Uterus (tissue), 4 donors: ENCODE results near the gene MAPKAPK3. TPM values are rescaled to one million over a fixed set of nuclear protein-coding genes. Genes with fewer than 3 reads are reported as not detected.

ENCODE experiments used
- DNase-seq, 2 donors: peaks; one replicate each; pipeline ENCODE4 v3.0.0-alpha.2; 2019 to 2020
- H3K27ac ChIP-seq, 2 donors: fragments of 200-600 bp; sonication (generic); 1 replicate in 1 of 2; 2 replicates in 1 of 2; pipeline ENCODE4 v1.5.1; 2016 to 2018
- H3K27me3 ChIP-seq, 2 donors: fragments of 200-600 bp; sonication (generic); one replicate each; pipeline ENCODE4 v1.5.1; 2018 to 2019; ENCODE audit warnings: control low read depth in 1 of 2
- H3K36me3 ChIP-seq, 2 donors: fragments of 200-600 bp; sonication (generic); one replicate each; pipeline ENCODE4 v1.5.1; 2019; ENCODE audit warnings: control low read depth in 1 of 2
- H3K4me1 ChIP-seq, 2 donors: fragments of 200-600 bp; sonication (generic); one replicate each; pipeline ENCODE4 v1.5.1; 2018 to 2019; ENCODE audit warnings: control low read depth in 1 of 2
- H3K4me3 ChIP-seq, 2 donors: fragments of 200-600 bp; sonication (generic); 1 replicate in 1 of 2; 2 replicates in 1 of 2; pipeline ENCODE4 v1.5.1; 2018 to 2019; ENCODE audit warnings: mild to moderate bottlenecking in 1 of 2
- H3K9me3 ChIP-seq, 2 donors: fragments of 200-600 bp; sonication (generic); one replicate each; pipeline ENCODE4 v1.5.1; 2019; ENCODE audit warnings: control low read depth in 1 of 2
- CTCF ChIP-seq, 4 experiments: fragments of 200-600 bp in 2 of 4; fragments of 450-650 bp in 2 of 4; sonication (generic) in 2 of 4; IDR thresholded peaks; one replicate each; pipeline ENCODE4 v1.5.1; 2016 to 2019; ENCODE audit warnings: antibody characterized with exemption in 4 of 4, mild to moderate bottlenecking in 2 of 4, moderate library complexity in 1 of 4
- POLR2A ChIP-seq, 2 donors: fragments of 450-650 bp; IDR thresholded peaks; one replicate each; pipeline ENCODE4 v1.6.1; 2016; ENCODE audit warnings: antibody characterized with exemption in 2 of 2, mild to moderate bottlenecking in 1 of 2, moderate library complexity in 1 of 2
- intact Hi-C: fragments of 100-400 bp; cut with DNase I; formaldehyde crosslinking; loops from one replicate; pipeline ENCODE4 v1.15.1; 2023; ENCODE audit warnings: low total_unique reads
- total RNA-seq, 4 donors: library from RNA; depleted of rRNA in 3 of 4; stranded (reverse); fragments of >200 nt in 3 of 4; gene quantifications; one replicate each; pipeline versions ENCODE4 v1.1.0 to v1.2.4, GENCODE V29; 2014 to 2023
- donor health status: DM: yes; HTN: yes; CAD: no.

MAPKAPK3 gene
- total RNA-seq, 4 donors from 2014 or later, result 22.0 to 39.1 (median 29.0) TPM

- peak in 1 of 2 donors; percentile 39 for TF ChIP-seq POLR2A (IDR thresholded peaks at IDR 0.05)
- TF ChIP-seq CTCF (IDR thresholded peaks at IDR 0.05), result peak in 1 of 4 experiments; percentile 14
- DNase-seq, result peak; percentile 97
- Histone ChIP-seq H3K9me3 (no peaks in the 10 kb centered on the region), H3K36me3 (no peaks in the 10 kb centered on the region), H3K4me1 (peaks cover 29 to 37% of the 10 kb centered on the region in 2 donors), H3K27me3 (no peaks in the 10 kb centered on the region), H3K4me3 (peak overlapping the region in 1 of 2 donors; percentile 5), H3K27ac (peak overlapping the region; percentile 94 to 96)
- intact Hi-C loops, result no loop called here
These were observed 15.9 kb upstream of the MAPKAPK3 start for GRCh38 chr3:50600841-50601591.

GRCh38 chr3:50602595-50603191 lies 14.3 kb upstream of the MAPKAPK3 start:
- DNase-seq, result no peak

GRCh38 chr3:50603261-50604109 lies 13.5 kb upstream of the MAPKAPK3 start:
- peaks cover 29 to 38% of the 10 kb centered on the region in 2 donors for H3K4me1 ChIP-seq

More at GRCh38 chr3:50602595-50603191, 14.3 kb upstream of the MAPKAPK3 start:
- Histone ChIP-seq H3K27me3 (no peaks in the 10 kb centered on the region), H3K27ac (peak overlapping the region; percentile 94 to 96), H3K9me3 (no peaks in the 10 kb centered on the region), H3K4me3 (no peak overlapping the region), H3K36me3 (no peaks in the 10 kb centered on the region), H3K4me1 (peaks cover 29 to 38% of the 10 kb centered on the region in 2 donors)
- TF ChIP-seq POLR2A (IDR thresholded peaks at IDR 0.05), result no peak
- TF ChIP-seq CTCF (IDR thresholded peaks at IDR 0.05), result no peak
- intact Hi-C loops, result no loop called here

GRCh38 chr3:50604110-50604621 lies 12.8 kb upstream of the MAPKAPK3 start:
- intact Hi-C loops, result no loop called here
- TF ChIP-seq POLR2A (IDR thresholded peaks at IDR 0.05), result no peak
- TF ChIP-seq CTCF (IDR thresholded peaks at IDR 0.05), result no peak

More at GRCh38 chr3:50603261-50604109, 13.5 kb upstream of the MAPKAPK3 start:
- no peak for TF ChIP-seq POLR2A (IDR thresholded peaks at IDR 0.05)
- TF ChIP-seq CTCF (IDR thresholded peaks at IDR 0.05), result no peak
- no peak overlapping the region for H3K4me3 ChIP-seq
- DNase-seq, result no peak
- intact Hi-C loops, result no loop called here
- no peaks in the 10 kb centered on the region for H3K36me3 ChIP-seq
- no peaks in the 10 kb centered on the region for H3K27me3 ChIP-seq
- no peaks in the 10 kb centered on the region for H3K9me3 ChIP-seq
- H3K27ac ChIP-seq, result peak overlapping the region; percentile 94 to 96

More at GRCh38 chr3:50604110-50604621, 12.8 kb upstream of the MAPKAPK3 start:
- Histone ChIP-seq H3K36me3 (no peaks in the 10 kb centered on the region), H3K9me3 (no peaks in the 10 kb centered on the region), H3K27me3 (no peaks in the 10 kb centered on the region), H3K27ac (peak overlapping the region; percentile 94 to 96), H3K4me1 (peaks cover 29 to 38% of the 10 kb centered on the region in 2 donors), H3K4me3 (no peak overlapping the region)
- DNase-seq, result no peak
